GM19238 (cell line): ENCODE data around the gene XXYLT1.

Experiments
- DNase-seq: peaks from one replicate; pipeline ENCODE4 v3.0.0; 2011; ENCODE audit warnings: low spot score; ENCODE audit not compliant: insufficient read length

The XXYLT1 gene

DNA sequence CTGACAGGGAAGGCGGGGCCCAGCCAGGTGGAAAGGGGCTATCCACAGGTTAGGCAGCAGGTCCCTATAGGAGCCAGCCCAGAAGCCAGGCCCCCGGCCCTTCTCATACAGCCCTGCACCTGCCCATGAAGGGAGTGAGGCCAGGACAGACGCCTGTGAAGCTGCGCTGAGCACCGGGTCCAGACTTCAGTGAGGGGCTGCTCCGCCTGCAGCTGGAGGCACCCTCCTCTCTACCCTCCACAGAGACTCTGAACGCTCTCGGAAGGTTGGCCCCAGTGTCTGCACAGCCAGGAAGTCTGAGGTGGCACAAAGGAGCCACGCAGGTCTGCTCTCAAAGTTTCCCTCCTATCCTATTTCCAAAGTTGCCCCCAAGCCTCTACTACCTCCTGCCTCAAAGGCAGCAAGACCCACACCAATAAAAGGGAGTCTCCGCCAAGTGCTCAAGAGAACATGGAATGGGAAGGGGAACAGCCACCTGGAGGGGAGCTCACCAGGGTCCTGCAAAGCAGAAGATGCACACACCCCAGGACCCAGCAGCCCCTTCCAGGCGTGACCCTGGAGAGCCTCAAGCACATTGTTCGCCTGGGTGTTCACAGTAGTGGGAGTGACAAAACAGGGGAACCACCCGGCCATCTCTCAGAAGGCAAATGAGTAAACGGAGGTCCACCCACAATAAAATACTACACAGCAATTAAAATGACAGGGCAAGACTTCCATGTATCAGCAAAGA is 19.5 kb downstream of the XXYLT1 start:
- no peak for DNase-seq

DNA sequence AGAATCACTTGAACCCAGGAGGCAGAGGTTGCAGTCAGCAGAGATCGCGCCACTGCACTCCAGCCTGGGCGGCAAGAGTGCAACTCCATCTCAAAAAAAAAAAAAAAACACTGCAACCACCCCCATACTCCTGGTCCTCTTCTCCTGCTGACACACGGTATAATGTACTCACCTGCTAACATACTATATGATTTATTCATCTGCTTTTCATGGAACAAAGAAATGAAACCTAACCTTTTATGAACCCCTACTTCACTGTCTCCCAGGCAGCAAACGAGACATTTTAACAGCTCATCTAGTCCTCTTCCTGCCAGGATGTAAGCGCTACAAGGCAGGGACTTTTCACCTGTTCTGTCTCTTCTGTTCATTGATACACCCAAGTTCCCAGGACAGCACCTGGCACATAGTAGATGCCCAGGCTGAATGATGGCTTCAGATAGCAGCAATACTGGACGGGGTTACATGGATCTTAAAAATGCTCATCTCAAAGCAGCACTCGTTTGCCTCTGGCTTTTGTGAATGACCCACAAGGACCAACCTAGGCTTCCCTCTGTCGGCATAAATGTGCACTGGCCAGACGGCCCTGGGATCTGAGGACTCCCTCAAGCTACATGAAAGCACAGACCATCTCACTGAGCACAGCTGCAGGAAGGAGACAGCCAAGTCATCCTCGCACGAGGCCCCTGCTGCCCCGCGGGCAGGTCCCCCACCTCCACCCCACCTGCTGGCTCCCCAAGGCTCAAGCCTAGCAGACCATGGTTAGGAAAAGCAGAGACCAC is 20.3 kb downstream of the XXYLT1 start:
- DNase-seq = peak; percentile 46

DNA sequence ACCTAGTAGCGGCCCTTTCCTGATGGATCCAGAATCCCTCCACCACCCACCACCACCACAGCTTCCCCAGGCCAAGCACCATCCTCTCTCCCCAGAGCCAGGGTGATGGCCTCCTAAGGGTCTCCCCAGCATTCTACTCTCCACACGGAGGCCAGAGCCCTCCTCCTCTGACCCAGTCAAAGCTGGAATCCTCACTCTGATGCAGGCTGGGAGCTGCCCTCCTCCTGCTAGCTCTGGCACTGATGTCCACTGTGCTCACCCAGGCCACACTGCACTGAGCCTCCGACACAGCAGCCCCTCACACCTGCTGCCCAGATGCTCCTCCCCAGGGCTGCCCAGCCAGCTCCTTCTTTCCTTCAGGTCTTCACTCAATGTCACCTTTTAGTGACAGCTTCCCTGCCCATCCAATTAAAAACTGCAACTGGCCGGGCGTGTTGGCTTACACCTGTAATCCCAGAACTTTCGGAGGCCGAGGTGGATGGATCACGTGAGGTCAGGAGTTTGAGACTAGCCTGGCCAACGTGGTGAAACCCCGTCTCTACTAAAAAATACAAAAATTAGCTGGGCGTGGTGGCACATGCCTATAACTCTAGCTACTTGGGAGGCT is 21.0 kb downstream of the XXYLT1 start:
- DNase-seq = no peak

- DNase-seq = no peak
Observed at GRCh38 chr3:195249057-195249770, 21.7 kb downstream of the XXYLT1 start.

- no peak for DNase-seq
Observed at GRCh38 chr3:195248281-195248680, 22.7 kb downstream of the XXYLT1 start.

DNA sequence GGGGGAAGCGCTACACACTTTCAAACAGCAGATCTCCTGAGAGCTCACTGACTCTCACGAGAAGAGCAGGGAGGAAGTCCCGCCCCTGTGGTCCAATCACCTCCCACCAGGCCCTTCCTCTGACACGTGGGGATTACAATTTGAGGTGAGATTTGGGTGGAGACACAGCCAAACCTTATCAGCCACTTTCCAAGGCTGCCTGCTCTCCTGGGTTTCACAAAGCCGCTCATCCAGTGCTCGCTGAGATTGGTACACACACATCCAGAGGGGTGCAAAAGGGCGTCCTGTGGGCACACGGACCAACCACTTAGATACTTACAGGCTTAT is 23.1 kb downstream of the XXYLT1 start:
- no peak for DNase-seq

DNA sequence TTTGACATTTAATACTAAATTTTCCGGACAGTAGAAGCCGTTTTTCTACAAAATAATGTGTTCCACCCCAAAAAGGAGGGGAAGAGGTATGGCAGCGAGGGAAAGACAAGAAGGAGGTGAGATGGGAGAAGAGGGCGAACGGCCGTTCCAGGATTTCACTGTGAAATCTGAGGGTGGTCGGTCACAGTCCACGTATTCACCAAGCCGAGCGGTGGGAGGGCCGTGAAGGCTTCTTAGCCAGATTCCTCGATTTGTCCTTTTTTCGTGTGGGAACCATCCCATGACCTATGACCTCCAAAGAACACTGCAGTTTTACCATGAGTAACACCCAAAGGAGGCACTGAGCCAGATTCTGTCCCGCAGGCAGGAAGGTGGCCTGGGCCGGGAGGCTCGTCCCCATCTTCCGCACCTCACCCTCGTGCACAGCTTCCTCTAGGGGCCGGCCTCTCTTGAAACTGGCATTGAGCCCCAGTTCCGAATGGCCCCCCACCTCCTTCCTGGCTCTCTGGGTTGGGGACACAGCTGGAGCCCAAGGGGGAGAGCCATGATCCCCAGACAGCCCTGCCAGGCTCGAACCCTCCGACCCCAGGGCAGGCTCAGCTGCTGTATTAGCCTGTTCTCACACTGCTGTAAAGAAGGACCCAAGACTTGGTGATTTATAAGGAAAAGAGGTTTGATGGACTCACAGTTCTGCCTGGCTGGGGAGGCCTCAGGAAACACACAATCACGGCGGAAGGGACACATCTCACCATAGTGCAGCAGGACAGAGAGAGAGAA is 23.7 kb downstream of the XXYLT1 start:
- no peak for DNase-seq

- DNase-seq = no peak
Observed at GRCh38 chr3:195246581-195246995, 24.4 kb downstream of the XXYLT1 start.

DNA sequence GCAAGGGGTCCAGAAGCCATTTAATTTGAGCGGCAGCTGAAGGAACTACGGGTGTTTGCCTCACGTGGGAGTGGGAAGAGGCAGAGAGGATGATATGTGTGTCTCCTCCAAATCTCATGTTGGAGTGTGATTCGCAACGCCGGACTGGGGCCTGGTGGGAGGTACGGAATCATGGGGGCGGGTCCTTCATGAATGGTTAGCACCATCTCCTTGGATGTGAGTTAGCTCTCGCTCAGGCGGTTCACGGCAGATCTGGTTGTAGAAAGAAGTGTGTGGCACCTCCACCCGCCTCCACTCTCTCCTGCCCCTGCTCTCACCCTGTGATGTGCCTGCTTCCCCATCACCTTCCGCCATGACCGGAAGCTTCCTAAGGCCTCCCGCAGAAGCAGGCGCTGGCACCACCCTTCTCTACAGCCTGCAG is 25.4 kb downstream of the XXYLT1 start:
- no peak for DNase-seq

DNA sequence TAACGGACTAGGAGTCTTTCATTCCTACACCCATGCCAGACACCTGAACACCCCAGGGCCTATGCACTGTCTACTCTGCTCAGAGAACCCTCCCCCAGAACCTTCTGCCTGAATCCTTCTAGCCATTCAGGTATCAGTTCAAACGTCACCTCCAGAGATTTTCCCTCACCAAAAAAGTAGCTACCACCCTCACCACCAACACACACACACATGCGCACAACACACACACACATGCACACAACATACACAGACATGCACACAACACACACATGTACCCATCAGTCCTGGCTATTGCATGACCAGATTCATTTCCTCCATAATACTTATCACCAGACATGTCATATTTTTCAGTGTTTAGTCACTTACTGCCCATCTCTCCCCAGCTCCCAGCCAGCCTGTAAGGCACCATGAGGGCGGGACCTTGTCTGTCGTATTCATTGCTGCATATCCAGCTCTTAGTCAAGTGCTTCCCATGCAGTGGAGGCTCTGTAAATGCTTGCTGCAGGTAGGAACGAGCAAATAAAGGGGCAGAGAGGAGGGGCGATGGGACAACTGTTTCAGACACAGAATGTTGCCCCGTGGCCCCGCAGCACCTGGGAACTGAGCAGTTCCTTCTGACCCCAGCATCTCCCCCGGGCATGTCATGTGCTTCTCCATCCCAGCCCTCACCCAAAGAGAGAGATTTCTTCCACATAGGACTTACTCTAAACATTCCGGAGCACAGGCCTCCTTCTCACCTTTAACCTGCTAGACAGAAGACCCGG is 29.2 kb downstream of the XXYLT1 start:
- DNase-seq = no peak

DNA sequence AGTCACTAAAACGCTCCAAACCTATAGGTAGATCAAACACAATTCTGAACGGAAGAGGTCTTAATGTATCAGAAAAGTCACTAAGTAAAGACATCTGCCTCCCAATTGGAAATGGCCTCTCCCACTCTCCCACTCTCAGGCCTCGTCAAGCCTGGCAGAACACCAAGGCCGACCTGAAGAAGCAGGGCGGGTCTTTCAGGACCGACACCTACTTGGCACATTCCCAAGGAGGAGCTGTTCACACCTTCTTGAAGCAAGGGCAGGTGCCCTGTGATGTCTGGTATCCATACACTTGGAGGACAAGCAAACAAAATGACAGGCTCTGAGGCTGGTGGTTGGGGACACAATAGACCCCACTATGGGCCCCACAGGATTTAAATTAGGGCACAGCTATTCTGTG is 30.0 kb downstream of the XXYLT1 start:
- DNase-seq = no peak

DNA sequence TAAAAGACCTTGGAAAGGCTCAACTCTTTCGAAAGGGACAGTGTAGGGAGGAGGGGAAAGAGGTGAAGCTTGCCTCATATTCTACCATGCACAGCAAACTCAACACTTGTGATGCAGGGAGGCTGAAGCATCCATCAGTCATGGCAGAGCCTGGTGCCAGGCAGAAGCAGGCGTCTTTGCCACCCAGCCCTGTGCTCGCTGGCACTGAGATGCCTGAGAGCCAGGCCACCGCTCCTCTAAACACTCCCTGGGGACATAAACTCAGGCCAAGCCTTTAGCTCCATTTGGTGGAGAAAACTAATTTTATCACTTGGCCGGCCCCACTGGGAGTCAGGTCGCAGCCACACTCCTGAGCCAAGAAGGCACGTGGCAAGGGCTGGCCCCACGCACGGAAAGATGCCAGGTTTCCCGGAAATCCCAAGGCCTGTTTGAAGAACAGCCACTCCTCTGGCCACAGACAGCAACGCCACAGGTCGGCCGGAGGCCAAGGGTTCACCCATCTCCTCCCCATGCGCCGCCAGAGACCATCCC is 30.7 kb downstream of the XXYLT1 start:
- DNase-seq = no peak

- no peak for DNase-seq
Observed at GRCh38 chr3:195239121-195239520, 31.8 kb downstream of the XXYLT1 start.

GRCh38 chr3:195238586-195239118 is 32.3 kb downstream of the XXYLT1 start:
- no peak for DNase-seq

DNA sequence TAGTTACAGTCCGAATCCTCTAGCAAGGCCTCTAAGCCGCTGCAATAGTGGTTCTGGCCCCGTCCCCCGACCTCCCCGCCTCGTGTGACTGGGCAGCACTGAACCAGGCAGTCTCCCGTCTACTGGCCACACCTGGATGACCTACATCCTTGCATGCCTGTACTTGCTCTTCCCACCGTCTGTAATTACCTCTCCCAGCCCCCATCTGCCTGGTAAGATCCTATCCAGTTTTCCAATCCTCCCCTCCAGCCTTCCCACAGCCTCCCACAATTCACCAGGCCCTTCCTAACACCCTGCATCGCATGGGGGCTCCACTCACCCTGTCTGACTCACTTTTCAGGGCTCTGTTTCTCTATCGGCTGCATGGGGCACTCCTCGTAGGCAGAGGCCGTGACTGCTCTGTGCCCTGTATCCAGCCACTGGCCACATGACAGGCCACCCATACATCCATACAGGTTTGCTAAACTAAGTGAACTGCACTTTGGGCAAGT is 32.8 kb downstream of the XXYLT1 start:
- no peak for DNase-seq

GRCh38 chr3:195236801-195237570 is 34.0 kb downstream of the XXYLT1 start:
- no peak for DNase-seq

DNA sequence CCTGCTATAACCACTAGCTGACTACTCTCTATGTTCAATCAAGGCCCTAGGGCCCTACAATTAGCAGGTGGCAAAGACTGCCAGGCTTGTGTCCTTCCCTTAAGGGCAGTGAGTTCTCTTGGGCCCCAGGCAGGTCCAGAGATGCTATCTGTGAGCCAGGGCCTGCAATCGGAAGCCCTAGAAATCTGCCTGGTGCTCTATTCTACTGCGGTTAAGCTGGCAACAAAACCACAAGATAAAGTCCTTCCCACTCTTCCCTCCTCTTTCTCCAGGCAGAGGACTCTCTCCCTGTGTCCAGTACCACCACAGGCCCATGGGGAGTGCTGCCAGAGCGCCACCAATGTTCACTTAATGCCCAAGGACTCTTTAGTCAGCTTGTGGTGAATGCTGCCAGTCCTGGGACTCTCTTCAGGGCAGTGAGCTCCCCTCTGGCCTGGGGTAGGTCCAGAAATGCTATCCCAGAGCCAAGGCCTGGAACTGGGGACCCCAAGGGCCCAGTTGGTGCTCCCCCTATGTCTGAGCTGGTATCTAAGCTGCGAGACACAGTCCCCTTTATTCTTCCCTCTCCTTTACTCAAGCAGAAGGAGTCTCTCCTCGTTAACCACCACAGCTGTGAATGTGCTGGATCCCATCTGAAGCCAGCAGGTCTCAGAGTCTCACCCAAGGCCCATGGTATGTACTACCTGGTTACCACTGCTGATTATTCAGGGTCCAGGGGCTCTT is 34.7 kb downstream of the XXYLT1 start:
- no peak for DNase-seq

DNA sequence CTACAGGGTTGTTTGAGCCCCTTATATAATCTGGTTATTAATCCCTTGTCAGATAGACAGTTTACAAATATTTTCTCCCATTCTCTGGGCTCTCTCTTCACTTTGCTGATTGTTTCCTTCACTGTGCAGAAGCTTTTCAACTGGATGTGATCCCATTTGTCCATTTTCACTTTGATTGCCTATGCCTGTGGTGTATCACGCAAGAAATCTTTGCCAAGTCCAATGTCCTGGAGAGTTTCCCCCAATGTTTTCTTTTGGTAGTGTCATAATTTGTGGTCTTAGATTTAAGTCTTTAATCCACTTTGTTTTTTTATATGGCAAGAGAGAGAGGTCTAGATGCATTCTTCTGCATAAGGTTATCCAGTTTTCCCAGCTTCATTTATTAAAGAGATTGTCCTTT is 40.7 kb downstream of the XXYLT1 start:
- DNase-seq = no peak
